Heart right ventricle (tissue), 16 donors: ENCODE results near the gene PRKAG1. TPM values are rescaled to one million over a fixed set of nuclear protein-coding genes. Genes with fewer than 3 reads are reported as not detected.

ENCODE experiments used
- ATAC-seq, 8 donors: fragments of 200-7000 bp; cut with Tn5 transposase; one replicate each; pipeline ENCODE4 v1.9.1; 2020; ENCODE audit warnings: mild to moderate bottlenecking in 8 of 8, moderate library complexity in 8 of 8, moderate number of reproducible peaks in 1 of 8
- DNase-seq, 2 donors: peaks; one replicate each; pipeline ENCODE4 v3.0.0-alpha.2; 2020
- H3K27ac ChIP-seq, 10 donors: fragments of 200-600 bp; sonication (generic) in 2 of 10; one replicate each; pipeline versions ENCODE4 v1.5.0 to v1.8.0; 2020 to 2022; ENCODE audit warnings: mild to moderate bottlenecking in 3 of 10
- H3K27me3 ChIP-seq, 7 donors: fragments of 200-600 bp; one replicate each; pipeline ENCODE4 v1.8.0; 2021 to 2022; ENCODE audit warnings: mild to moderate bottlenecking in 2 of 7
- H3K36me3 ChIP-seq, 9 donors: fragments of 200-600 bp; sonication (generic) in 1 of 9; one replicate each; pipeline versions ENCODE4 v1.5.0 to v1.8.0; 2020 to 2022; ENCODE audit warnings: mild to moderate bottlenecking in 2 of 9
- H3K4me1 ChIP-seq, 9 donors: fragments of 200-600 bp; sonication (generic) in 1 of 9; one replicate each; pipeline versions ENCODE4 v1.5.0 to v1.8.0; 2020 to 2022; ENCODE audit warnings: mild to moderate bottlenecking in 4 of 9
- H3K4me3 ChIP-seq, 10 donors: fragments of 200-600 bp; sonication (generic) in 2 of 10; one replicate each; pipeline versions ENCODE4 v1.5.0 to v1.8.0; 2020 to 2022; ENCODE audit warnings: mild to moderate bottlenecking in 7 of 10, moderate library complexity in 2 of 10
- H3K9me3 ChIP-seq, 11 donors: fragments of 200-600 bp in 10 of 11; sonication (generic) in 2 of 11; one replicate each; pipeline versions ENCODE4 v1.5.0 to v1.8.0; 2013 to 2022; ENCODE audit warnings: mild to moderate bottlenecking in 2 of 11, control low read depth in 1 of 11, moderate library complexity in 1 of 11
- CTCF ChIP-seq, 9 donors: fragments of 200-600 bp; sonication (generic) in 2 of 9; IDR thresholded peaks; one replicate each; pipeline versions ENCODE4 v1.5.0 to v1.8.0; 2021 to 2022; ENCODE audit warnings: antibody characterized with exemption in 9 of 9, mild to moderate bottlenecking in 5 of 9, moderate library complexity in 1 of 9
- WGBS, 2 donors: extraction: QIAGEN DNeasy Blood & Tissue Kit; methylation state at CpG; one replicate each; pipeline ENCODE4 v1.1.7; 2013; ENCODE audit warnings: inconsistent platforms in 1 of 2; 5-methylcytosine and 5-hydroxymethylcytosine counted together
- intact Hi-C, 10 donors: fragments of 100-400 bp; cut with DNase I; formaldehyde crosslinking; loops; one replicate each; pipeline versions ENCODE4 v1.11.1 to v1.14.2; 2022
- polyA plus RNA-seq, 2 donors: library from polyadenylated mRNA; stranded (reverse); fragments of 200-250 nt; gene quantifications; one replicate each; pipeline ENCODE4 v1.2.3, GENCODE V29; 2013
- total RNA-seq, 10 donors: library from RNA; stranded (reverse); fragmentation: NEBNext Ultra II Directional in 3 of 10; extraction: Animal tissue kit (Norgen Biotek cat#: 25700) in 3 of 10; gene quantifications; one replicate each; pipeline versions ENCODE4 v1.2.1 to v1.2.4, GENCODE V29; 2021 to 2023
- donor health status: Arrhythmogenic right ventricular cardiomyopathy.
- donor health status: ischemic (EF 13 %, LVEDD 7.1; RV severe dilation, severe dysfunction).
- donor health status: healthy with polysubstance abuse.
- donor health status: DM: no; HTN: yes; CAD: no.
- donor health status: DM: no; HTN: no; CAD: no.
- donor health status: ischemic (EF 25% LVEDD 6.9; RV normal size, moderate dysfunction).
- donor health status: ischemic (EF 25% LVEDD 5.7; RV mildly dilated, moderate dysfunction).
- donor health status: healthy.
- donor health status: DM: yes; HTN: yes; CAD: no.
- donor health status: Ischemic cardiomyopathy.
- donor health status: ischemic (EF 35%, LVEDD 5.7; RV mildly dilated, moderate dysfunction).
- donor health status: nonischemic (EF 11% LVEDD 7.7; RV severe dilation, severe dysfunction).
- donor health status: DM: yes; HTN: yes; CAD: no.
- donor health status: PGD.
- donor health status: ischemic (EF 29% LVEDD 5.4; RV normal size, mild dysfunction).
- donor health status: nonischemic (EF 23%, LVEDD 6.1; RV moderate dilation, normal function).

Gene PRKAG1
- total and polyA plus RNA-seq, 12 donors = 71.0 to 110 (median 95.6) TPM

- DNase-seq = no peak
These were observed 24.7 kb upstream of the PRKAG1 start for GRCh38 chr12:49043241-49043640.

GRCh38 chr12:49041881-49042484 is 23.4 kb upstream of the PRKAG1 start:
- intact Hi-C loops = no loop called here
- DNase-seq (no peak), ATAC-seq (no peak)
- Histone ChIP-seq H3K27me3 (no peaks in the 10 kb centered on the region), H3K4me1 (peaks cover 0 to 7% (median 0%) of the 10 kb centered on the region in 9 donors), H3K27ac (no peak overlapping the region), H3K4me3 (no peak overlapping the region), H3K9me3 (no peaks in the 10 kb centered on the region), H3K36me3 (peaks cover 20 to 100% (median 94%) of the 10 kb centered on the region in 9 donors)
- WGBS, 2 donors = 92 to 95% methylated on average over 18 of the region's 18 CpGs
- TF ChIP-seq CTCF (IDR thresholded peaks at IDR 0.05) = no peak

More at GRCh38 chr12:49043241-49043640, 24.7 kb upstream of the PRKAG1 start:
- no peak overlapping the region for H3K4me3 ChIP-seq
- intact Hi-C loops = no loop called here
- no peaks in the 10 kb centered on the region for H3K27me3 ChIP-seq
- peaks cover 20 to 100% (median 87%) of the 10 kb centered on the region in 9 donors for H3K36me3 ChIP-seq
- WGBS, 2 donors = 97 to 99% methylated on average over 4 of the region's 4 CpGs
- H3K9me3 ChIP-seq = no peaks in the 10 kb centered on the region
- no peak for TF ChIP-seq CTCF (IDR thresholded peaks at IDR 0.05)
- no peak for ATAC-seq
- H3K4me1 ChIP-seq = no peaks in the 10 kb centered on the region
- no peak overlapping the region for H3K27ac ChIP-seq

- ATAC-seq = peak in 1 of 8 donors; percentile 15
- WGBS, 2 donors = 93 to 94% methylated on average over 31 of the region's 31 CpGs
- peaks cover 20 to 100% (median 93%) of the 10 kb centered on the region in 9 donors for H3K36me3 ChIP-seq
- peak in 1 of 2 donors; percentile 11 for DNase-seq
- no peak for TF ChIP-seq CTCF (IDR thresholded peaks at IDR 0.05)
- H3K4me3 ChIP-seq = no peak overlapping the region
- H3K27me3 ChIP-seq = no peaks in the 10 kb centered on the region
- H3K4me1 ChIP-seq = peaks cover 0 to 12% (median 0%) of the 10 kb centered on the region in 9 donors
- intact Hi-C loops = no loop called here
- H3K9me3 ChIP-seq = no peaks in the 10 kb centered on the region
- no peak overlapping the region for H3K27ac ChIP-seq
These were observed 22.7 kb upstream of the PRKAG1 start for GRCh38 chr12:49041036-49041880.

GRCh38 chr12:49040364-49040855 is 21.8 kb upstream of the PRKAG1 start:
- H3K36me3 ChIP-seq = peaks cover 20 to 100% (median 91%) of the 10 kb centered on the region in 9 donors
- TF ChIP-seq CTCF (IDR thresholded peaks at IDR 0.05) = no peak
- no peak for ATAC-seq
- no peak overlapping the region for H3K4me3 ChIP-seq
- H3K9me3 ChIP-seq = no peaks in the 10 kb centered on the region
- H3K27ac ChIP-seq = no peak overlapping the region
- 93 to 96% methylated on average over 14 of the region's 14 CpGs for WGBS, 2 donors
- H3K27me3 ChIP-seq = no peaks in the 10 kb centered on the region
- H3K4me1 ChIP-seq = peaks cover 0 to 12% (median 0%) of the 10 kb centered on the region in 9 donors
- DNase-seq = peak in 1 of 2 donors; percentile 9
- intact Hi-C loops = no loop called here
